OCI-LY7 (cell line): ENCODE data around the gene TMEM273. TPM values are rescaled to one million over a fixed set of nuclear protein-coding genes. Genes with fewer than 3 reads are reported as not detected.

Experiments used
- BruUV-seq: library from RNA; stranded (reverse); fragments of 400-500 nt; replicated peaks from 2 replicates; lab custom pipeline; 2021; lab: Mats Ljungman, UMichigan
- CTCF ChIA-PET: fragments of 300-600 bp; sonication (Branson Sonifier 250); formaldehyde crosslinking; loops from one replicate; lab custom pipeline; 2022; ENCODE audit warnings: antibody characterized with exemption; ENCODE audit not compliant: unreplicated experiment; lab: Charles Lee
- POLR2A ChIA-PET: fragments of 300-600 bp; sonication (Branson Sonifier 250); formaldehyde crosslinking; loops from one replicate; lab custom pipeline; 2022; ENCODE audit warnings: antibody characterized with exemption; lab: Charles Lee
- DNase-seq: peaks from one replicate; pipeline ENCODE4 v3.0.0-alpha.2; 2015; ENCODE audit warnings: low spot score
- H2AFZ ChIP-seq: fragments of 200-600 bp; sonication (generic), shearing (Covaris generic); 2 replicates; pipeline ENCODE4 v1.6.1; 2014; ENCODE audit warnings: mild to moderate bottlenecking, antibody characterized with exemption, low read length, moderate library complexity
- H3K27ac ChIP-seq: fragments of 200-600 bp; sonication (generic); 2 replicates; pipeline ENCODE4 v1.5.1; 2014; ENCODE audit warnings: mixed run types, low read depth, mild to moderate bottlenecking, moderate library complexity, low read length, inconsistent platforms; ENCODE audit not compliant: poor library complexity, severe bottlenecking
- H3K36me3 ChIP-seq: fragments of 200-600 bp; sonication (generic); 2 replicates; pipeline ENCODE4 v1.6.1; 2014; ENCODE audit warnings: mild to moderate bottlenecking, antibody characterized with exemption, low read length, moderate library complexity, mixed read lengths; ENCODE audit not compliant: insufficient read depth
- H3K4me1 ChIP-seq: fragments of 200-600 bp; sonication (generic); 2 replicates; pipeline ENCODE4 v1.5.1; 2014; ENCODE audit warnings: mild to moderate bottlenecking, low read length; ENCODE audit not compliant: insufficient read depth, poor library complexity, severe bottlenecking
- H3K4me2 ChIP-seq: fragments of 200-600 bp; sonication (generic); 2 replicates; pipeline ENCODE4 v1.6.1; 2014; ENCODE audit warnings: mild to moderate bottlenecking, low read length
- H3K4me3 ChIP-seq: fragments of 200-600 bp; sonication (generic); 2 replicates; pipeline ENCODE4 v1.5.1; 2014; ENCODE audit warnings: mild to moderate bottlenecking, low read depth, low read length; ENCODE audit not compliant: poor library complexity, severe bottlenecking
- H3K79me2 ChIP-seq: fragments of 200-600 bp; sonication (generic); 2 replicates; pipeline ENCODE4 v1.6.1; 2016; ENCODE audit warnings: low read depth, mild to moderate bottlenecking, low read length, moderate library complexity, mixed read lengths; ENCODE audit not compliant: insufficient read depth
- H3K9me2 ChIP-seq: fragments of 200-600 bp; sonication (generic); 2 replicates; pipeline ENCODE4 v1.6.1; 2016; ENCODE audit warnings: mild to moderate bottlenecking, low read length, mixed read lengths; ENCODE audit not compliant: insufficient read depth
- H3K9me3 ChIP-seq: fragments of 200-600 bp; sonication (generic); 2 replicates; pipeline ENCODE4 v1.6.1; 2014; ENCODE audit warnings: mild to moderate bottlenecking, mixed run types, low read length, mixed read lengths
- H4K20me1 ChIP-seq: fragments of 200-600 bp; sonication (generic); 2 replicates; pipeline ENCODE4 v1.6.1; 2014; ENCODE audit warnings: mild to moderate bottlenecking, antibody characterized with exemption, low read length, moderate library complexity, mixed read lengths; ENCODE audit not compliant: insufficient read depth
- EZH2phosphoT487 ChIP-seq: fragments of 200-600 bp; sonication (generic); IDR thresholded peaks from 2 replicates; pipeline ENCODE4 v1.6.1; 2018; ENCODE audit warnings: low read depth, borderline replicate concordance, mild to moderate bottlenecking, mixed run types, antibody characterized with exemption, low read length, moderate library complexity, mixed read lengths
- intact Hi-C: fragments of 100-400 bp; cut with micrococcal nuclease; formaldehyde crosslinking; loops from one replicate; pipeline ENCODE4 v1.10.0; 2022; ENCODE audit not compliant: unreplicated experiment
- total RNA-seq, 2 experiments: library from RNA; depleted of rRNA in 1 of 2; stranded (reverse); fragments of >200 nt in 1 of 2; shearing (Covaris generic) in 1 of 2; gene quantifications; 2 replicates each; pipeline ENCODE4 v1.2.3, GENCODE V29; 2014 to 2022
- TF ChIP-seq, protein P1 (sequence below): fragments of 200-600 bp; sonication (generic); conservative IDR thresholded peaks from 2 replicates; pipeline ENCODE4 v1.5.1; 2014; ENCODE audit warnings: mild to moderate bottlenecking, antibody characterized with exemption, low read length, moderate library complexity, mixed read lengths

TMEM273 gene
- total RNA-seq, 2 experiments from 2014 or later = 0.82 to 1.8 TPM

DNA sequence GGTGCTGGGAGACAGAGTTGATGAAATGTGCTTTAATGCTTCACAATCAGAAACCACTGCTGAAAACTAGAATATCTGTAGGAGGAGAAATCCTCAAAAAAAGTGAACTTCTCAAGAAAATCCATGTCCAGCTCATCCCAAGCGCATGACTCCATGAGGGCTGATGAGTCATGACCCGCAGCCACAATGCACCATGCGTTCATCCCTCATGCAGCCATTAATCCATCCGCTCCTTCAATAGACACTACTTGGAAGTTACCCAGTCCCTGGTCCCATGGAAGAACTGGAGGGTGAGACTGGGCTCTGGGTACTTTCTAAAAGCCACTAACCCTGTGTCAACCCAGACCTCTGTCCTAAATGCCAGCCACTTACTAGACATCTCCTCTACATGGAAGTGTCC lies 24.4 kb downstream of the TMEM273 start:
- no peak overlapping the region for H3K4me3 ChIP-seq
- CTCF ChIA-PET = interaction anchor here (0.9 to 1.4 kb wide), 2 partner anchors 8 to 507 kb away, joined by 4 to 5 read pairs; no protein-coding TSS in a partner anchor
- H3K4me1 ChIP-seq = peaks cover 15% of the 10 kb centered on the region
- H3K27ac ChIP-seq = no peak overlapping the region
- DNase-seq = no peak
- H2AFZ ChIP-seq = peak overlapping the region; percentile 88; the same call in 1 of the 2 replicates
- H3K36me3 ChIP-seq = no peaks in the 10 kb centered on the region
- H4K20me1 ChIP-seq = no peaks in the 10 kb centered on the region
- H3K79me2 ChIP-seq = no peaks in the 10 kb centered on the region
- no peaks in the 10 kb centered on the region for H3K9me2 ChIP-seq
- no peak for TF ChIP-seq EZH2phosphoT487
- TF ChIP-seq, protein P1, sequence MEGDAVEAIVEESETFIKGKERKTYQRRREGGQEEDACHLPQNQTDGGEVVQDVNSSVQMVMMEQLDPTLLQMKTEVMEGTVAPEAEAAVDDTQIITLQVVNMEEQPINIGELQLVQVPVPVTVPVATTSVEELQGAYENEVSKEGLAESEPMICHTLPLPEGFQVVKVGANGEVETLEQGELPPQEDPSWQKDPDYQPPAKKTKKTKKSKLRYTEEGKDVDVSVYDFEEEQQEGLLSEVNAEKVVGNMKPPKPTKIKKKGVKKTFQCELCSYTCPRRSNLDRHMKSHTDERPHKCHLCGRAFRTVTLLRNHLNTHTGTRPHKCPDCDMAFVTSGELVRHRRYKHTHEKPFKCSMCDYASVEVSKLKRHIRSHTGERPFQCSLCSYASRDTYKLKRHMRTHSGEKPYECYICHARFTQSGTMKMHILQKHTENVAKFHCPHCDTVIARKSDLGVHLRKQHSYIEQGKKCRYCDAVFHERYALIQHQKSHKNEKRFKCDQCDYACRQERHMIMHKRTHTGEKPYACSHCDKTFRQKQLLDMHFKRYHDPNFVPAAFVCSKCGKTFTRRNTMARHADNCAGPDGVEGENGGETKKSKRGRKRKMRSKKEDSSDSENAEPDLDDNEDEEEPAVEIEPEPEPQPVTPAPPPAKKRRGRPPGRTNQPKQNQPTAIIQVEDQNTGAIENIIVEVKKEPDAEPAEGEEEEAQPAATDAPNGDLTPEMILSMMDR = no peak
- no peaks in the 10 kb centered on the region for H3K9me3 ChIP-seq
- intact Hi-C loops = loop anchor here (1.0 to 5.0 kb wide), 4 partner anchors 86 to 505 kb away; no protein-coding TSS in a partner anchor
- POLR2A ChIA-PET = interaction anchor here (1.1 to 1.4 kb wide), 2 partner anchors 43 to 590 kb away, joined by 3 read pairs; no protein-coding TSS in a partner anchor
- H3K4me2 ChIP-seq = peak overlapping the region; percentile 32; the same call in 1 of the 2 replicates
- BruUV-seq = no TSS peak

DNA sequence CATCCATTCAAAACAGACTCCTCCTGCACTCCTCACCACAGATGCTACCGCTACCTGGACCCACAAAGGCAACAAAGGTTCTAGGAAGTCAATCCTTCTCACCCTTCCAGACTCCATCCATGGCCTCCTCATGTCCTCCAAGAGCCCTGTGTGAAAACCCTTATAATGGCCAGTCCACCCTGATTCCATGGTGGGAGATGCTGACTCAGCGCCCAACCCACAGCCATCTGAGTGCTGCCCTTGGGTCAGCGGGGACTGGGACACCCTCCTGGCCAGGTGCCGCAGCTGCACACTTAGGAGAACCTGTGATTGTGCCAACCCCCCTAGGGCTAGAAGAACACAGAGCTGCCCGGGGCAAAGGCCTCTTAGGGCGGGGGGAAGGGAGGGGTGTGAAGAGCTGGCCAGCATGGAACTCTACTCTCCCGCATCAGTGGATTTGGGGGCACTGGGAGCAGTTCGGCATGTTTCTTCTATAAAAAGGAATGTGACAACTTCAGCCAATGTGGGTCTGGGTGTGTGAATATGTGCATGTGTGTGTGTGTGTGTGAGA lies 25.4 kb downstream of the TMEM273 start:
- no peak overlapping the region for H3K4me3 ChIP-seq
- POLR2A ChIA-PET = interaction anchor here (0.5 to 1.1 kb wide), 4 partner anchors 12 to 424 kb away, joined by 3 to 6 read pairs (median 3); no protein-coding TSS in a partner anchor
- TF ChIP-seq, protein P1 = no peak
- no peak for TF ChIP-seq EZH2phosphoT487
- intact Hi-C loops = loop anchor here (5.0 kb wide), 1 partner anchor 86 kb away; no protein-coding TSS in a partner anchor
- H3K4me2 ChIP-seq = no peak overlapping the region
- no peaks in the 10 kb centered on the region for H3K79me2 ChIP-seq
- H3K27ac ChIP-seq = no peak overlapping the region
- H2AFZ ChIP-seq = no peak overlapping the region
- no peaks in the 10 kb centered on the region for H3K36me3 ChIP-seq
- no TSS peak for BruUV-seq
- DNase-seq = no peak
- H4K20me1 ChIP-seq = no peaks in the 10 kb centered on the region
- no peaks in the 10 kb centered on the region for H3K9me3 ChIP-seq
- CTCF ChIA-PET = interaction anchor here (1.9 kb wide), 1 partner anchor 505 kb away, joined by 4 read pairs; no protein-coding TSS in a partner anchor
- H3K9me2 ChIP-seq = no peaks in the 10 kb centered on the region
- H3K4me1 ChIP-seq = peaks cover 15% of the 10 kb centered on the region

DNA sequence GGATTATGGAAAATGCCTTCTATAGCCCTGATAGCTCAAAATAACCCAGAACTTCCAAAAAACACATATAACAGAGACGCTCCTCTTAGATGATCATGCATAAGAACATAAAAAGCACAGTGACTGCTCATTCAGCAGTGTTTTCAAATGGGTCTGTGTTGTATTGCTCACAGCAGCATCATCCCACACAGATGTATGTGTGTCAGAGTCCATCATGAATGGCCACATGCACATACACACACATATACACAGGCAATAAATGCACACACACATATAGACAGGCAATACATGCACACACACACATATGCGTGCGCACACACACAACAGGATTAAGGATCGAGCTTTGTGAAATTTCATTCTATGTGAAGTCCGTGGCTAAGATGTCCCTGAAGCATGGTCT lies 26.1 kb downstream of the TMEM273 start:
- DNase-seq = no peak
- Histone ChIP-seq H3K9me3 (no peaks in the 10 kb centered on the region), H3K36me3 (no peaks in the 10 kb centered on the region), H3K9me2 (no peaks in the 10 kb centered on the region), H3K27ac (no peak overlapping the region), H3K79me2 (no peaks in the 10 kb centered on the region), H2AFZ (no peak overlapping the region), H3K4me1 (peaks cover 15% of the 10 kb centered on the region), H4K20me1 (no peaks in the 10 kb centered on the region), H3K4me3 (no peak overlapping the region), H3K4me2 (no peak overlapping the region)
- no peak for TF ChIP-seq EZH2phosphoT487
- TF ChIP-seq, protein P1 = no peak
- ChIA-PET POLR2A (interaction anchor here (0.6 to 1.1 kb wide), 6 partner anchors 9 to 423 kb away, joined by 3 to 5 read pairs (median 3); no protein-coding TSS in a partner anchor), CTCF (interaction anchor here (1.3 to 1.9 kb wide), 2 partner anchors 109 to 504 kb away, joined by 4 read pairs; no protein-coding TSS in a partner anchor)
- intact Hi-C loops = loop anchor here (5.0 kb wide), 1 partner anchor 85 kb away; no protein-coding TSS in a partner anchor
- BruUV-seq = no TSS peak
